ENCODE data around the gene OR2L13. TPM values are rescaled to one million over a fixed set of nuclear protein-coding genes. Genes with fewer than 3 reads are reported as not detected.

The OR2L13 gene
- total and polyA plus RNA-seq, 2 donors (not counting 1 experiment from before 2014, with no cell fraction given) = 0.73 TPM; not detected in 1

GRCh38 chr1:248140846-248141245 lies 45.9 kb downstream of the OR2L13 start:
- WGBS (ENCODE audit: insufficient coverage) = no CpG with 5 or more reads among the region's 1 CpG
- TF ChIP-seq, protein P1, sequence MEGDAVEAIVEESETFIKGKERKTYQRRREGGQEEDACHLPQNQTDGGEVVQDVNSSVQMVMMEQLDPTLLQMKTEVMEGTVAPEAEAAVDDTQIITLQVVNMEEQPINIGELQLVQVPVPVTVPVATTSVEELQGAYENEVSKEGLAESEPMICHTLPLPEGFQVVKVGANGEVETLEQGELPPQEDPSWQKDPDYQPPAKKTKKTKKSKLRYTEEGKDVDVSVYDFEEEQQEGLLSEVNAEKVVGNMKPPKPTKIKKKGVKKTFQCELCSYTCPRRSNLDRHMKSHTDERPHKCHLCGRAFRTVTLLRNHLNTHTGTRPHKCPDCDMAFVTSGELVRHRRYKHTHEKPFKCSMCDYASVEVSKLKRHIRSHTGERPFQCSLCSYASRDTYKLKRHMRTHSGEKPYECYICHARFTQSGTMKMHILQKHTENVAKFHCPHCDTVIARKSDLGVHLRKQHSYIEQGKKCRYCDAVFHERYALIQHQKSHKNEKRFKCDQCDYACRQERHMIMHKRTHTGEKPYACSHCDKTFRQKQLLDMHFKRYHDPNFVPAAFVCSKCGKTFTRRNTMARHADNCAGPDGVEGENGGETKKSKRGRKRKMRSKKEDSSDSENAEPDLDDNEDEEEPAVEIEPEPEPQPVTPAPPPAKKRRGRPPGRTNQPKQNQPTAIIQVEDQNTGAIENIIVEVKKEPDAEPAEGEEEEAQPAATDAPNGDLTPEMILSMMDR (IDR thresholded peaks at IDR 0.05) = no peak
- no peak for TF ChIP-seq EZH2 (IDR thresholded peaks at IDR 0.05; ENCODE audit: borderline replicate concordance, insufficient read depth, low read depth, low read length, poor library complexity, severe bottlenecking)
- POLR2A ChIA-PET = no interaction called here

DNA sequence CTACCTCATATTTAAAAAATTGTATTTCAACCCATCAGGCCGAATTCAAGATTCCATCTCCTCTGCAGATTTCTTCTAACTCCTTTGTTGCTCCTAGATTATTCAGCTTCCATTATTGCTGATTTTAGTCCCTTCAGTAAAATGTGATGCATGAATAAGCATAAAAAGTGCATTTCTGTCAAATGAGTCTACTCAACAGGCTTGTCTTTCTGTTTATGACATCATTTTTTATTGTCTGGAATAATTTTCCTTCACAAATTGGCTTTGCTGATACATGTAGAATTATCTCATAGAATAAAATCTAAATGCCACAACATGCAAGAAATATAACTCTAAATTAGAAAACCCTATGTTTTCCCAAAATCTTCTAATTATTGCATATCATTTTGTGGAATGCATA lies 48.3 kb downstream of the OR2L13 start:
- H3K79me2 ChIP-seq (ENCODE audit: control insufficient read depth, insufficient read depth, low read length) = no peaks in the 10 kb centered on the region
- H2AFZ ChIP-seq (ENCODE audit: insufficient read depth, low read depth, low read length, poor library complexity, severe bottlenecking) = no peak overlapping the region
- H4K20me1 ChIP-seq (ENCODE audit: control insufficient read depth, insufficient read depth, low read length, poor library complexity, severe bottlenecking) = no peaks in the 10 kb centered on the region
- H3K27ac Mint-ChIP-seq = no peak overlapping the region
- no peaks in the 10 kb centered on the region for H3K9me3 ChIP-seq (ENCODE audit: control extremely low read depth in 1 of 3, control insufficient read depth in 2 of 3, insufficient read depth in 1 of 3, low read length in 2 of 3)
- no CpG with 5 or more reads among the region's 1 CpG for WGBS (ENCODE audit: insufficient coverage)
- no peak overlapping the region for H3K4me3 ChIP-seq (ENCODE audit: control extremely low read depth in 1 of 5, extremely low read depth in 1 of 5, insufficient read depth in 1 of 5, low read depth in 2 of 5, low read length in 4 of 5)
- no peak overlapping the region for H3K27ac ChIP-seq (ENCODE audit: low read length in 2 of 2)
- ChIA-PET CTCF (no interaction called here), POLR2A (no interaction called here)
- no peak for ATAC-seq (ENCODE audit: low read depth)
- H3K27me3 Mint-ChIP-seq = no peaks in the 10 kb centered on the region
- intact Hi-C loops (cut with micrococcal nuclease) = no loop called here
- no peaks in the 10 kb centered on the region for H3K27me3 ChIP-seq (replicated peaks in 1 of 4; ENCODE audit: control extremely low read depth in 1 of 4, control insufficient read depth in 3 of 4, insufficient read depth in 4 of 4, low read length in 3 of 4)
- no peak overlapping the region for H3K9ac ChIP-seq (ENCODE audit: low read length)
- TF ChIP-seq EZH2 (IDR thresholded peaks at IDR 0.05; ENCODE audit: borderline replicate concordance, insufficient read depth, low read depth, low read length, poor library complexity, severe bottlenecking) = no peak
- TF ChIP-seq, protein P1 (IDR thresholded peaks at IDR 0.05) = no peak
- no peak overlapping the region for H3K4me3 Mint-ChIP-seq
- DNase-seq = no peak
- no peaks in the 10 kb centered on the region for H3K4me1 ChIP-seq (ENCODE audit: control insufficient read depth in 2 of 2, insufficient read depth in 2 of 2, low read length in 2 of 2)
- H3K4me2 ChIP-seq (replicated peaks; ENCODE audit: low read depth, low read length, poor library complexity, severe bottlenecking) = no peak overlapping the region
- H3K4me1 Mint-ChIP-seq = no peaks in the 10 kb centered on the region
- H3K36me3 ChIP-seq (replicated peaks in 1 of 2; ENCODE audit: control extremely low read depth in 1 of 2, control insufficient read depth in 1 of 2, extremely low read depth in 1 of 2, insufficient read depth in 2 of 2, low read length in 1 of 2) = no peaks in the 10 kb centered on the region
- H3K9me3 Mint-ChIP-seq (ENCODE audit: insufficient read depth) = peaks cover 9% of the 10 kb centered on the region

More at GRCh38 chr1:248140846-248141245, 45.9 kb downstream of the OR2L13 start:
- Mint-ChIP-seq H3K9me3 (ENCODE audit: insufficient read depth) (peaks cover 2% of the 10 kb centered on the region), H3K27ac (no peak overlapping the region), H3K4me3 (no peak overlapping the region), H3K27me3 (no peaks in the 10 kb centered on the region), H3K4me1 (no peaks in the 10 kb centered on the region)
- no peak overlapping the region for H3K4me2 ChIP-seq (replicated peaks; ENCODE audit: low read depth, low read length, poor library complexity, severe bottlenecking)
- H3K4me3 ChIP-seq (ENCODE audit: control extremely low read depth in 1 of 5, extremely low read depth in 1 of 5, insufficient read depth in 1 of 5, low read depth in 2 of 5, low read length in 4 of 5) = no peak overlapping the region
- no peaks in the 10 kb centered on the region for H4K20me1 ChIP-seq (ENCODE audit: control insufficient read depth, insufficient read depth, low read length, poor library complexity, severe bottlenecking)
- intact Hi-C loops (cut with micrococcal nuclease) = no loop called here
- ATAC-seq (ENCODE audit: low read depth) (no peak), DNase-seq (no peak)
- H3K4me1 ChIP-seq (ENCODE audit: control insufficient read depth in 2 of 2, insufficient read depth in 2 of 2, low read length in 2 of 2) = no peaks in the 10 kb centered on the region
- CTCF ChIA-PET = no interaction called here
- H3K9me3 ChIP-seq (ENCODE audit: control extremely low read depth in 1 of 3, control insufficient read depth in 2 of 3, insufficient read depth in 1 of 3, low read length in 2 of 3) = peaks cover 0 to 6% (median 0%) of the 10 kb centered on the region in 3 donors
- H3K79me2 ChIP-seq (ENCODE audit: control insufficient read depth, insufficient read depth, low read length) = no peaks in the 10 kb centered on the region
- H3K27ac ChIP-seq (ENCODE audit: low read length in 2 of 2) = no peak overlapping the region
- no peak overlapping the region for H2AFZ ChIP-seq (ENCODE audit: insufficient read depth, low read depth, low read length, poor library complexity, severe bottlenecking)
- H3K9ac ChIP-seq (ENCODE audit: low read length) = no peak overlapping the region
- no peaks in the 10 kb centered on the region for H3K36me3 ChIP-seq (replicated peaks in 1 of 2; ENCODE audit: control extremely low read depth in 1 of 2, control insufficient read depth in 1 of 2, extremely low read depth in 1 of 2, insufficient read depth in 2 of 2, low read length in 1 of 2)
- H3K27me3 ChIP-seq (replicated peaks in 1 of 4; ENCODE audit: control extremely low read depth in 1 of 4, control insufficient read depth in 3 of 4, insufficient read depth in 4 of 4, low read length in 3 of 4) = no peaks in the 10 kb centered on the region

All from B cell (primary cell).